IPS-18a (cell line): ENCODE results near the gene SDF2L1.
"Not testable (repeated sequence)": the region's sequence is repeated elsewhere in the genome, so short reads cannot be mapped to it uniquely, and the experiment has no call there.

ENCODE experiments used
- H3K27ac ChIP-seq: one replicate; pipeline ENCODE4 v1.5.1; 2013; ENCODE audit warnings: low read length
- H3K27me3 ChIP-seq: one replicate; pipeline ENCODE4 v1.6.1; 2013; ENCODE audit warnings: mild to moderate bottlenecking, low read length; ENCODE audit not compliant: control insufficient read depth, insufficient read depth
- H3K36me3 ChIP-seq: one replicate; pipeline ENCODE4 v1.6.1; 2013; ENCODE audit warnings: low read depth, low read length; ENCODE audit not compliant: control insufficient read depth
- H3K4me1 ChIP-seq: one replicate; pipeline ENCODE4 v1.6.1; 2013; ENCODE audit warnings: low read depth, low read length; ENCODE audit not compliant: control insufficient read depth
- H3K4me3 ChIP-seq: one replicate; pipeline ENCODE4 v1.5.1; 2013; ENCODE audit warnings: low read length
- H3K9ac ChIP-seq: one replicate; pipeline ENCODE4 v1.6.1; 2013; ENCODE audit warnings: mild to moderate bottlenecking, low read length, moderate library complexity
- H3K9me3 ChIP-seq: one replicate; pipeline ENCODE4 v1.6.1; 2013; ENCODE audit warnings: low read depth, low read length; ENCODE audit not compliant: control insufficient read depth

SDF2L1 gene

GRCh38 chr22:21660904-21661303 is 18.8 kb downstream of the SDF2L1 start:
- Histone ChIP-seq H3K27me3 (no peaks in the 10 kb centered on the region), H3K4me1 (no peaks in the 10 kb centered on the region), H3K9me3 (no peaks in the 10 kb centered on the region), H3K4me3 (no peak overlapping the region), H3K36me3 (no peaks in the 10 kb centered on the region), H3K9ac (no peak overlapping the region), H3K27ac (no peak overlapping the region)

GRCh38 chr22:21661991-21662390 is 19.9 kb downstream of the SDF2L1 start:
- H3K27me3 ChIP-seq = no peaks in the 10 kb centered on the region
- no peak overlapping the region for H3K4me3 ChIP-seq
- no peaks in the 10 kb centered on the region for H3K4me1 ChIP-seq
- no peak overlapping the region for H3K27ac ChIP-seq
- H3K9ac ChIP-seq = no peak overlapping the region
- no peaks in the 10 kb centered on the region for H3K9me3 ChIP-seq
- H3K36me3 ChIP-seq = no peaks in the 10 kb centered on the region

- H3K9ac ChIP-seq = no peak overlapping the region
- H3K27ac ChIP-seq = no peak overlapping the region
- H3K27me3 ChIP-seq = no peaks in the 10 kb centered on the region
- H3K4me3 ChIP-seq = no peak overlapping the region
- H3K4me1 ChIP-seq = no peaks in the 10 kb centered on the region
- H3K36me3 ChIP-seq = no peaks in the 10 kb centered on the region
- H3K9me3 ChIP-seq = no peaks in the 10 kb centered on the region
Observed at GRCh38 chr22:21663738-21664137, 21.6 kb downstream of the SDF2L1 start.

GRCh38 chr22:21665047-21665851 is 23.1 kb downstream of the SDF2L1 start:
- no peak overlapping the region for H3K9ac ChIP-seq
- no peaks in the 10 kb centered on the region for H3K9me3 ChIP-seq
- no peaks in the 10 kb centered on the region for H3K36me3 ChIP-seq
- H3K27me3 ChIP-seq = no peaks in the 10 kb centered on the region
- H3K27ac ChIP-seq = no peak overlapping the region
- H3K4me3 ChIP-seq = peak overlapping the region; percentile 91
- no peaks in the 10 kb centered on the region for H3K4me1 ChIP-seq

GRCh38 chr22:21666786-21667185 is 24.7 kb downstream of the SDF2L1 start:
- Histone ChIP-seq H3K4me3 (peak overlapping the region; percentile 91), H3K36me3 (peaks cover 15% of the 10 kb centered on the region), H3K27ac (no peak overlapping the region), H3K9me3 (no peaks in the 10 kb centered on the region), H3K27me3 (no peaks in the 10 kb centered on the region), H3K4me1 (no peaks in the 10 kb centered on the region), H3K9ac (peak overlapping the region; percentile 58)

- H3K9ac ChIP-seq = no peak overlapping the region
- H3K27me3 ChIP-seq = no peaks in the 10 kb centered on the region
- no peak overlapping the region for H3K27ac ChIP-seq
- peaks cover 28% of the 10 kb centered on the region for H3K36me3 ChIP-seq
- H3K9me3 ChIP-seq = no peaks in the 10 kb centered on the region
- H3K4me3 ChIP-seq = no peak overlapping the region
- H3K4me1 ChIP-seq = no peaks in the 10 kb centered on the region
Observed at GRCh38 chr22:21669026-21669425, 26.9 kb downstream of the SDF2L1 start.

GRCh38 chr22:21672107-21672629 is 30.1 kb downstream of the SDF2L1 start:
- Histone ChIP-seq H3K9ac (no peak overlapping the region), H3K27me3 (no peaks in the 10 kb centered on the region), H3K36me3 (peaks cover 47% of the 10 kb centered on the region), H3K4me3 (no peak overlapping the region), H3K27ac (no peak overlapping the region), H3K9me3 (no peaks in the 10 kb centered on the region), H3K4me1 (no peaks in the 10 kb centered on the region)

- Histone ChIP-seq H3K36me3 (peaks cover 47% of the 10 kb centered on the region), H3K27ac (no peak overlapping the region), H3K9me3 (no peaks in the 10 kb centered on the region), H3K9ac (no peak overlapping the region), H3K4me3 (no peak overlapping the region), H3K27me3 (no peaks in the 10 kb centered on the region), H3K4me1 (no peaks in the 10 kb centered on the region)
Observed at GRCh38 chr22:21673534-21674321, 31.6 kb downstream of the SDF2L1 start.

GRCh38 chr22:21674638-21675245 is 32.6 kb downstream of the SDF2L1 start:
- H3K9me3 ChIP-seq = no peaks in the 10 kb centered on the region
- H3K27ac ChIP-seq = no peak overlapping the region
- no peaks in the 10 kb centered on the region for H3K4me1 ChIP-seq
- H3K36me3 ChIP-seq = peaks cover 47% of the 10 kb centered on the region
- H3K27me3 ChIP-seq = no peaks in the 10 kb centered on the region
- H3K9ac ChIP-seq = no peak overlapping the region
- no peak overlapping the region for H3K4me3 ChIP-seq

- Histone ChIP-seq H3K4me1 (no peaks in the 10 kb centered on the region), H3K9me3 (no peaks in the 10 kb centered on the region), H3K9ac (no peak overlapping the region), H3K36me3 (peaks cover 23% of the 10 kb centered on the region), H3K27ac (no peak overlapping the region), H3K4me3 (no peak overlapping the region), H3K27me3 (no peaks in the 10 kb centered on the region)
Observed at GRCh38 chr22:21677606-21678443, 35.7 kb downstream of the SDF2L1 start.

- peaks cover 19% of the 10 kb centered on the region for H3K36me3 ChIP-seq
- not testable (repeated sequence) for H3K27ac ChIP-seq, H3K4me3 ChIP-seq, H3K4me1 ChIP-seq, H3K9ac ChIP-seq, H3K27me3 ChIP-seq, H3K9me3 ChIP-seq
Observed at GRCh38 chr22:21678842-21679241, 36.7 kb downstream of the SDF2L1 start.
